MCF 10A (cell line): ENCODE results near the gene TNFSF15. TPM values are rescaled to one million over a fixed set of nuclear protein-coding genes. Genes with fewer than 3 reads are reported as not detected.
A peak's percentile ranks its signal among the peaks of the same experiment; 100 is the strongest.

Experiments
- BruUV-seq: library from RNA; stranded (reverse); fragments of 400-500 nt; replicated peaks from 2 replicates; lab custom pipeline; 2021; lab: Mats Ljungman, UMichigan
- CTCF ChIA-PET: fragments of 300-600 bp; sonication (Branson Sonifier 250); formaldehyde crosslinking; extraction: SDS; loops from one replicate; lab custom pipeline; 2021; ENCODE audit warnings: antibody characterized with exemption, inconsistent platforms; lab: Yijun Ruan, JAX
- POLR2A ChIA-PET: fragments of 300-600, 350-650 bp; sonication (Branson Sonifier 250); formaldehyde crosslinking; extraction: SDS; loops from one replicate; lab custom pipeline; 2020; ENCODE audit warnings: antibody characterized with exemption, inconsistent platforms; lab: Yijun Ruan, JAX
- DNase-seq: peaks from one replicate; pipeline ENCODE4 v3.0.0-alpha.2; 2018; ENCODE audit not compliant: unreplicated experiment
- H3K27ac Mint-ChIP-seq: one replicate; pipeline ENCODE4 v1.8.0; 2022; ENCODE audit warnings: mild to moderate bottlenecking, low read depth, mixed read lengths; ENCODE audit not compliant: unreplicated experiment
- H3K27me3 Mint-ChIP-seq: one replicate; pipeline ENCODE4 v1.8.0; 2022; ENCODE audit warnings: mixed read lengths; ENCODE audit not compliant: insufficient read depth, unreplicated experiment
- H3K36me3 Mint-ChIP-seq: one replicate; pipeline ENCODE4 v1.8.0; 2022; ENCODE audit warnings: mild to moderate bottlenecking, moderate library complexity, mixed read lengths; ENCODE audit not compliant: insufficient read depth, unreplicated experiment
- H3K4me1 Mint-ChIP-seq: one replicate; pipeline ENCODE4 v1.8.0; 2022; ENCODE audit warnings: mixed read lengths; ENCODE audit not compliant: insufficient read depth, unreplicated experiment
- H3K4me3 Mint-ChIP-seq: one replicate; pipeline ENCODE4 v1.8.0; 2022; ENCODE audit warnings: mild to moderate bottlenecking, moderate library complexity, mixed read lengths; ENCODE audit not compliant: unreplicated experiment
- H3K9me3 Mint-ChIP-seq: one replicate; pipeline ENCODE4 v1.8.0; 2022; ENCODE audit warnings: mixed read lengths; ENCODE audit not compliant: unreplicated experiment
- CTCF ChIP-seq: fragments of 200-600 bp; IDR thresholded peaks from one replicate; pipeline ENCODE4 v1.8.0; 2022; ENCODE audit warnings: antibody characterized with exemption, mild to moderate bottlenecking; ENCODE audit not compliant: unreplicated experiment
- intact Hi-C: fragments of 100-400 bp; cut with micrococcal nuclease; formaldehyde crosslinking; loops from 2 replicates; pipeline ENCODE4 v1.14.1; 2022
- total RNA-seq: library from RNA; stranded (reverse); gene quantifications from 2 replicates; pipeline ENCODE4 v1.2.3, GENCODE V29; 2022

Gene TNFSF15
- total RNA-seq, 1 experiment from 2014 or later = 1.9 TPM

GRCh38 chr9:114804505-114804904 is 1.3 kb downstream of the TNFSF15 start:
- H3K4me1 Mint-ChIP-seq = peaks cover 26% of the 10 kb centered on the region
- ChIA-PET POLR2A (no interaction called here), CTCF (interaction anchor here (2.6 kb wide), 1 partner anchor 105 kb away, joined by 16 read pairs; no protein-coding TSS in a partner anchor)
- H3K27ac Mint-ChIP-seq = no peak overlapping the region
- intact Hi-C loops = no loop called here
- H3K27me3 Mint-ChIP-seq = no peaks in the 10 kb centered on the region
- DNase-seq = peak; percentile 73
- no TSS peak for BruUV-seq
- H3K9me3 Mint-ChIP-seq = no peaks in the 10 kb centered on the region
- H3K4me3 Mint-ChIP-seq = no peak overlapping the region
- no peaks in the 10 kb centered on the region for H3K36me3 Mint-ChIP-seq
- TF ChIP-seq CTCF = no peak

- POLR2A ChIA-PET = no interaction called here
- H3K4me3 Mint-ChIP-seq = no peak overlapping the region
Observed at GRCh38 chr9:114803479-114804265, 2.2 kb downstream of the TNFSF15 start.

GRCh38 chr9:114799925-114800324 is 5.9 kb downstream of the TNFSF15 start:
- no peaks in the 10 kb centered on the region for H3K27me3 Mint-ChIP-seq
- no peak for DNase-seq
- no TSS peak for BruUV-seq
- no peak overlapping the region for H3K4me3 Mint-ChIP-seq
- TF ChIP-seq CTCF = no peak
- POLR2A ChIA-PET = interaction anchor here (0.6 to 3.8 kb wide), 2 partner anchors 11 to 318 kb away, joined by 5 to 36 read pairs; partner anchors contain the start of gene TNC
- H3K27ac Mint-ChIP-seq = no peak overlapping the region
- H3K4me1 Mint-ChIP-seq = peaks cover 19% of the 10 kb centered on the region
- intact Hi-C loops = no loop called here
- no peaks in the 10 kb centered on the region for H3K9me3 Mint-ChIP-seq
- no peaks in the 10 kb centered on the region for H3K36me3 Mint-ChIP-seq
- CTCF ChIA-PET = interaction anchor here (1.6 to 2.2 kb wide), 3 partner anchors 10 to 111 kb away, joined by 4 to 7 read pairs (median 6); no protein-coding TSS in a partner anchor

More at GRCh38 chr9:114803479-114804265, 2.2 kb downstream of the TNFSF15 start:
- Mint-ChIP-seq H3K27ac (no peak overlapping the region), H3K4me1 (peaks cover 31% of the 10 kb centered on the region), H3K27me3 (no peaks in the 10 kb centered on the region), H3K9me3 (no peaks in the 10 kb centered on the region), H3K36me3 (no peaks in the 10 kb centered on the region)
- intact Hi-C loops = no loop called here
- BruUV-seq = no TSS peak
- TF ChIP-seq CTCF = no peak
- CTCF ChIA-PET = no interaction called here
- DNase-seq = no peak

GRCh38 chr9:114799441-114799840 is 6.4 kb downstream of the TNFSF15 start:
- intact Hi-C loops = no loop called here
- BruUV-seq = no TSS peak
- ChIA-PET CTCF (interaction anchor here (1.6 to 2.2 kb wide), 3 partner anchors 9 to 111 kb away, joined by 4 to 7 read pairs (median 6); no protein-coding TSS in a partner anchor), POLR2A (interaction anchor here (0.6 to 3.8 kb wide), 2 partner anchors 11 to 319 kb away, joined by 5 to 36 read pairs; partner anchors contain the start of gene TNC)
- TF ChIP-seq CTCF = no peak
- H3K36me3 Mint-ChIP-seq = no peaks in the 10 kb centered on the region
- H3K4me1 Mint-ChIP-seq = peaks cover 14% of the 10 kb centered on the region
- no peak overlapping the region for H3K4me3 Mint-ChIP-seq
- no peak overlapping the region for H3K27ac Mint-ChIP-seq
- H3K9me3 Mint-ChIP-seq = no peaks in the 10 kb centered on the region
- no peaks in the 10 kb centered on the region for H3K27me3 Mint-ChIP-seq
- no peak for DNase-seq
